GM19023 (cell line): Measurements from ENCODE around the gene TUBA1C.
"Not testable (repeated sequence)": the region's sequence is repeated elsewhere in the genome, so short reads cannot be mapped to it uniquely, and the experiment has no call there.

Source experiments
- ATAC-seq: cut with Tn5 transposase; IDR thresholded peaks from one replicate; pipeline ENCODE4 v1.9.1; 2021; ENCODE audit warnings: mild to moderate bottlenecking, moderate library complexity; ENCODE audit not compliant: unreplicated experiment

TUBA1C gene

DNA sequence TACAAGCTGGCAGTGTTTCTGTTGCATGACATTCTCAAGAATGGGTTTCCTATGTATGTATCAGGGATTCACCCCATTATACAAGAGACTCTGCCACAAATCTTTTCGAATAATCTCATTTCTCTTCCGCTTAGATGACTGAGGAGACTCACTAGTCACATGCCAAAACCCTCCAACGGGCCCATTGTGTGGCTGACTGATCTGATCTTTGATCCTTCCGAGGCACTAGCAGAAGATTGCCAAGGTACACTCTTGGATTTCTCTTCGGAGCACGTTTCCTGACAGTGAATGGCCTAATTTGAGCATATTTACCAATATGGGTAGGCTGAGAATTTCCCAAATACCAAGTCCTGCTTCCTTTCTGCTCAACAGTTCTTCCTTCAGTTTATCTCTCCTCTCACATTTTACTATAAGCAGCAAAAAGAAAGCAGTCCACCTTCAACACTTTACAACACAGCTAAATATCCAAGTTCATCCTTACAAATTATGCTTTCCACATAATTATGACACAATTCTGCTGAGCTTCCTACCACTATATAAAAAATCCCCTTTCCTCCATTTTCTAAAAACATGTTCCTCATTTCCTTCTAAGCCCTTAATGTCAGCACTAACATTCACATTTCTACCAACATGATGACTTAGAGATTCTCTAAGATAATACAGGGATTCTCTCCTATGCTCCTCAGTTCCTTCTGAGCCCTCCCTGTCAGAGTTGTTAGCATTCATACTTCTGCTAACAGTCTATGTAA is 41.1 kb downstream of the TUBA1C start:
- no peak for ATAC-seq

DNA sequence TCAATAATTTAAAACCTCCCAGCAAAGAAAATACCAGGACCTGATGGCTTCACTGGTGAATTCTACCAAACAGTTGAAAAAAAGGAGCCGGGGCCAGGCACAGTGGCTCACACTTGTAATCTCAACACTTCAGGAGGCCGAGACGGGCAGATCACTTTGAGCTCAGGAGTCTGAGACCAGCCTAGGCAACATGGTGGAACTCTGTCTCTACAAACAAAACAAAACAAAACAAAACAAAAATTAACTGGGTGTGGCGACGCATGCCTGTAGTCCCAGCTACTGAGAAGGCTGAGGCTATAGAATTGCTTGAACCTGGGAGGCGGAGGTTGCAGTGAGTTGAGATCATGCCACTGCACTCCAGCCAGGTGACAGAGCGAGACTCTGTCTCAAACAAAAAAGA is 44.5 kb downstream of the TUBA1C start:
- no peak for ATAC-seq

DNA sequence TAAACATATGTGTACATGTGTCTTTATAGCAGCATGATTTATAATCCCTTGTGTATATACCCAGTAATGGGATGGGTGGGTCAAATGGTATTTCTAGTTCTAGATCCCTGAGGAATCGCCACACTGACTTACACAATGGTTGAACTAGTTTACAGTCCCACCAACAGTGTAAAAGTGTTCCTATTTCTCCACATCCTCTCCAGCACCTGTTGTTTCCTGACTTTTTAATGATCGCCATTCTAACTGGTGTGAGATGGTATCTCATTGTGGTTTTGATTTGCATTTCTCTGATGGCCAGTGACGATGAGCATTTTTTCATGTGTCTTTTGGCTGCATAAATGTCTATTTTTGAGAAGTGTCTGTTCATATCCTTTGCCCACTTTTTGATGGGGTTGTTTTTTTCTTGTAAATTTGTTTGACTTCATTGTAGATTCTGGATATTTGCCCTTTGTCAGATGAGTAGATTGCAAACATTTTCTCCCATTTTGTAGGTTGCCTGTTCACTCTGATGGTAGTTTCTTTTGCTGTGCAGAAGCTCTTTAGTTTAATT is 45.6 kb downstream of the TUBA1C start:
- not testable (repeated sequence) for ATAC-seq

GRCh38 chr12:49314811-49315210 is 49.9 kb downstream of the TUBA1C start:
- no peak for ATAC-seq

- ATAC-seq: not testable (repeated sequence)
Measured at GRCh38 chr12:49317118-49317517, 52.2 kb downstream of the TUBA1C start.

DNA sequence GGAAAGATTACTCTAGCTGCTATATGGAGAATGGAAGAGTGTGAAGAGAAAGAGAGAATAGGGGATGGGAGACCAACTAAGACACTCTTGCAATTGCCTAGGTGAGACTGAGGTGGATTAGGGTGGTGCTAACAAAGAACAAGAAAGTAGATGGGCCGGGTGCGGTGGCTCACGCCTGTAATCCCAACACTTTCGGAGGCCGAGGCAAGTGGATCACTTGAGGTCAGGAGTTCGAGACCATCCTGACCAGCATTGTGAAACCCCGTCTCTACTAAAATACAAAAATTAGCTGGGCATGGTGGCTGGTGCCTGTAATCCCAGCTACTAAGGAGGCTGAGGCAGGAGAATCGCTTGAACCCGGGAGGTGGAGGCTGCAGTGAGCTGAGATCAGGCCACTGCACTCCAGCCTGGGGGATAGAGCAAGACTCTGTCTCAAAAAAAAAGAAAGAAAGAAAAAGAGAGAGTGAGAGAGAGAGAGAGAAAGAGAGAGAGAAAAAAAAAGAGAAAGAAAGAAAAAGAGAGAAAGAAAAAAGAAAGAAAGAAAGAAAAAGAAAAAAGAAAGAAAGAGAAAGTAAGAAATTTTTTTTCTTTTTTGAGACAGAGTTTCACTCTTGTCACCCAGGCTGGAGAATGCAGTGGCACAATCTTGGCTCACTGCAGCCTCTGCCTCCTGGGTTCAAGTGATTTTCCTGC is 55.7 kb downstream of the TUBA1C start:
- ATAC-seq: not testable (repeated sequence)

- no peak for ATAC-seq
Measured at GRCh38 chr12:49322367-49322707, 57.5 kb downstream of the TUBA1C start.

GRCh38 chr12:49322708-49323523 is 58.0 kb downstream of the TUBA1C start, which contains the start of gene TROAP:
TSS of gene TROAP (plus strand) at chr12:49323255. CDS start at chr12:49323609, 354 bp downstream.
- peak; percentile 96 for ATAC-seq

DNA sequence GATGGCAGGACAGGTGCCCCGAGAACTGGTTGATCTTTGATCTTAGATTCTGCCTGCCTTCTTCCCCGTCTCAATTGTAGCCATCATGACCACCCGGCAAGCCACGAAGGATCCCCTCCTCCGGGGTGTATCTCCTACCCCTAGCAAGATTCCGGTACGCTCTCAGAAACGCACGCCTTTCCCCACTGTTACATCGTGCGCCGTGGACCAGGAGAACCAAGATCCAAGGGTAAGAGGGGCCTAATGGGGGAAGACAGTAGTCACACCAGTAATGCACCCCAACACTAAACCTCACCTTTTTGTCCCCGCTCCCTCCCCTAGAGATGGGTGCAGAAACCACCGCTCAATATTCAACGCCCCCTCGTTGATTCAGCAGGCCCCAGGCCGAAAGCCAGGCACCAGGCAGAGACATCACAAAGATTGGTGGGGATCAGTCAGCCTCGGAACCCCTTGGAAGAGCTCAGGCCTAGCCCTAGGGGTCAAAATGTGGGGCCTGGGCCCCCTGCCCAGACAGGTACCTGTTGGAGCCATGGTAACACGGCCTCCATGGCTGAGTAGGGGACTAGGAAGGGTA is 58.7 kb downstream of the TUBA1C start:
- ATAC-seq: no peak
